ENCODE measurements around the gene SPPL2B.

Gene SPPL2B

GRCh38 chr19:2355168-2356035 is 26.9 kb downstream of the SPPL2B start:
- no peak for DNase-seq (ENCODE audit: low read depth in 2 of 2)

DNA sequence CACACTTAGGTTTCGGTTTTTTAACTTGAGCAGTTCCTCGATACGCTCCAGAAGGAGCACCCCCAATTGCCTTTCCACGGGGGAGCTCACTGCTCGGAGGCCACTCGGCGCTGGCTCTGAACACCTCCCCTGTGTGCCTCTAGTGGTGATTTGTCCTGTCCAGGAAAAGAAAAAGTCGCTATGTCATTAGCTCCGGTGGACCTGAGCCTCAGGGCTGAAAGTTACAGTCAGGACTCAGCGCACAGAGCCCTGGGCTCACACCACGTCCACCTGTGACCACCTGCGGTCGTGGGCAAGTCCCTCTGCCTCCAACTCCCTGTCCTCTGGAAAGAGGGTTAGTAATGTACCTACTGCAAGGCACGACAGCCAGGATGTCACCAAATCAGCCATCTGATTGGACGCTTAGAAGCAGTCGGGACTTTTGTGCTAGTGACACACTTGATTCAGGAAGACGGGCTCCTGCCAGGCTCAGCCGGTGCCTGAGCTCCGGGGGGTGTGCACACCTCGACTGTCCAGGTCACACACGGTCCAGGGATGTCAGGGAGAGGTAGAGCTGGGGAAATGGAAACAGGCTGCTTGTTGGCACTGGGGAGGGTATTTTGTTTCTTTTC is 27.7 kb downstream of the SPPL2B start:
- no peak for DNase-seq (ENCODE audit: low read depth in 2 of 2)

DNA sequence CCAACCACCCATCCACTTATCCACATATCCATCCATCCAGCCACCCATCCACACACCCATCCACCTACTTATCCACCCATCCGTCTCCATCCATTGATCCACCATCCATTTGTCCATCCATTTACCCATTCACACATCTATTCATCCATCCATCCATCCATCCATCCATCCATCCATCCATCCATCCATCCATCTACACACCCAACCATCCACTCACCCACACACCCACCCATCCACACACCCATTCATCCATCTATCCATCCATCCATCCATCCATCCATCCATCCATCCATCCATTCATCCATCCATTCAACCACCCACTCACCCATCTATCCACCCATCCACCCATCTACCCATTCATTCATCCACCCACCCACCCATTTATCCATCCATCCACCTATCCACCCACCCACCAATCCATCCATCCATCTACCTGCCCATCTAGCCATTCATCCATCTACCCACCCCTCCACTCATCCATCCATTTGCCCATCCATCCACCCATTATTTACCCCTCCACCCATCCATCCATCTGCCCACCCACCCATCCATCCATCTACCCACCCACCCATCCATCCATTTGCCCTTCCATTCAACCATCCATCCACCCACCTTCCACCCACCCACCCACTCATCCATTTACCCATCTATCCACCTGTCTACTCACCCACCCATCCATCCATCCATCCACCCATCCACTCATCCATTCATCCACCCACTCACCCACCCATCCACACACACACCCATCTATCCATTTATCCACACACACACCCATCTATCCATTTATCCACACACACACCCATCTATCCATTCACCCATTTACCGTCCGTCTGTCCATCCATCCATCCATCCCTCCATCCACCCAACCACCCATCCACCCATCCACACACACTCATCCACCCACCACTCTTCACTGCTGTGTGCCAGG is 29.1 kb downstream of the SPPL2B start:
- DNase-seq (ENCODE audit: low read depth in 2 of 2), result no peak

- DNase-seq (ENCODE audit: low read depth in 2 of 2), result no peak
Measured at GRCh38 chr19:2358548-2359173, 30.2 kb downstream of the SPPL2B start.

DNA sequence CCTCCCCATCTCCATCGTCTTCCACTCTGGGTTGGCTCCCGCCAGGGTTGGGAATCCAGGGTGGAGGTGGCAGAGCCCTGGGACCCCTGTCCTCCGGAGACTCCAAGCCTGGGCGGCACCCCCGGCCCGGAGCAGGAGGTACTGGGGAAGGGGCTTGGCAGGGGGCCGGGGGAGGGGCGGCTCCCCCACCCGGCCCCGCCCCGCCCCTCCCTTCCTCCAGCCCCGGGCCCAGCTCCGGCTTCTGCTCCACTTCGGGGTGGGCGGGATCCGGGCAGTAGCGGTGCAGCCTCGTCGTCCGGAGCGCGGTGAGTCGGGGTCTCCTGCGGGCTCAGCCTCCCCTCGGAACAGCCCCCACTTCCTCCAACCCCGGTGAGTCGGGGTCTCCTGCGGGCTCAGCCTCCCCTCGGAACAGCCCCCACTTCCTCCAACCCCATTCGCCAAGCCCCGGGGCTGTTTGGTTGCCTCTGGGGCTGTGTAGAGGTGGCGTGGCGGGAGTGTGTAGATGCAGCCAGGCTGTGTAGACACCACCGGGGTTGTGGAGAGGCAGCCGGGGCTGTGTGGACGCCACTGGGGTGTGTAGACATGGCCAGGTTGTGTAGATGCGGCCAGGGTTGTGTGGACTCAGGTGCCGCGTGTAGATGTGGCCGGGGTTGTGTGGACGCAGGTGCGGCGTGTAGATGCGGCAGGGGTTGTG is 31.7 kb downstream of the SPPL2B start, which contains the start of gene TMPRSS9:
TSS of gene TMPRSS9 (plus strand) at position 274 of the 694 bp plus-strand sequence. CDS start 29,521 bp downstream, outside the sequence.
- DNase-seq (ENCODE audit: low read depth in 2 of 2), result no peak

DNA sequence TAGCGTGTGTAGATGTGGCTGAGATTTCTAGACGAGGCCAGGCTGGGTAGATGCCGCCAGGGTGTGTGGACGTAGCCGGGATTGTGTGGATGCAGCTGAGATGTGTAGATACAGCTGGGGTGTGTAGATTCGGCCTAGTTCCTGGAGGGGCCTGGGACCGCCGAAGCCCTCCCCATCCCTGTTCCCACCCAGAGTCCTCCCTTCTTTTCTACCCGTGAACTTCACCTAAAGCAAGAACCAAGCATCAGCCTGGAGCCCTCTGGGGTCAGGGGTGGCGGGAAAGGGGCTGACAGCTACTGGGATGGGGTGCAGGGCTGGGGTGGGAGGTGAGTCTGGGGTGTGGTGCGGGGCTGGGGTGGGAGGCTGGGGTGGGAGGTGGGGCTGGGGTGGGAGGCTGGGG is 32.3 kb downstream of the SPPL2B start:
- no peak for DNase-seq (ENCODE audit: low read depth in 2 of 2)

GRCh38 chr19:2361246-2362045 is 33.0 kb downstream of the SPPL2B start:
- DNase-seq (ENCODE audit: low read depth in 2 of 2), result no peak

GRCh38 chr19:2362046-2362969 is 33.8 kb downstream of the SPPL2B start:
- DNase-seq (ENCODE audit: low read depth in 2 of 2), result no peak

DNA sequence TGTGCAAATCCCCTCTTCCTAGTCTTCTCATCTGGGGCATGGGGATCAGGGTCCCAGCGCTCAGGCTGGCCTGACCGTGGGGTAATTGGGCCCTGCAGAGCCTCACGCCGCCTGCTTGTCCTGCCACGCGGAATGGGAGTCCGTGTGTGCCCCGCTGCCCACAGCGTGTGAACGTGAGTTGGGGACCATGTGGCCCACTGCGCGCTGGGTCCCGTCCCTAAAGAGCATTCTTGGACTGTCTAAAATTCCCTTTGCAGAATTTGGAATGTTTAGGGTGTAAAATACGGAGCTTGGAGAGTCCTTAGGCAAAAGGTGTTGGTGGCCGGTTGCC is 34.5 kb downstream of the SPPL2B start:
- no peak for DNase-seq (ENCODE audit: low read depth in 2 of 2)

GRCh38 chr19:2363419-2363818 is 34.9 kb downstream of the SPPL2B start:
- no peak for DNase-seq (ENCODE audit: low read depth in 2 of 2)

- DNase-seq (ENCODE audit: low read depth in 2 of 2), result no peak
Measured at GRCh38 chr19:2365201-2365970, 36.9 kb downstream of the SPPL2B start.

GRCh38 chr19:2371656-2372055 is 43.2 kb downstream of the SPPL2B start:
- DNase-seq (ENCODE audit: low read depth in 2 of 2), result no peak

DNA sequence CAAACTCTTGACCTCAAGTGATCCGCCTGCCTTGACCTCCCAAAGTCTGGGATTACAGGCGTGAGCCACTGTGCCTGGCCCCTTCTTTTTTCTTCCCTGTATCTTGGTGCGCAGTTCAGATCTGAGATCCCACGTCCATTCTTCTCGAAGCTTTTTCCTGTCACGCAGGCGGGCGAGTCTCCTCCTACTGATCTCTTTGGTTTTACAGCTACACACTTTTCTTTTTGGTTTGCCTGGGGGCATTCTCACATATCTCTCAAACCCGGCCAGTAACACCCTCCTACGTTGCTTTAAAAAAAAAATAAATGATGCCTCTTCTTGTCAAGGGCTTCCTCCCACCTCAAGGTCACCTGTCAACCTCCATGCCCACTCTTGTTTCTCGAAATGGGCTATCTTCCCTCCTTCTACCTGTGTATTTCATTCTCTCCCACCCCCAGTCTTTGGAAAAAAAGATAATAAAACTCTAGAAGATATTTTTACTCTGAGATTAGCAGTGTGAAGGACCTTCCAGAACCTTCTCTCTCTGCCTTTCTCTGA is 43.7 kb downstream of the SPPL2B start:
- no peak for DNase-seq (ENCODE audit: low read depth in 2 of 2)

DNA sequence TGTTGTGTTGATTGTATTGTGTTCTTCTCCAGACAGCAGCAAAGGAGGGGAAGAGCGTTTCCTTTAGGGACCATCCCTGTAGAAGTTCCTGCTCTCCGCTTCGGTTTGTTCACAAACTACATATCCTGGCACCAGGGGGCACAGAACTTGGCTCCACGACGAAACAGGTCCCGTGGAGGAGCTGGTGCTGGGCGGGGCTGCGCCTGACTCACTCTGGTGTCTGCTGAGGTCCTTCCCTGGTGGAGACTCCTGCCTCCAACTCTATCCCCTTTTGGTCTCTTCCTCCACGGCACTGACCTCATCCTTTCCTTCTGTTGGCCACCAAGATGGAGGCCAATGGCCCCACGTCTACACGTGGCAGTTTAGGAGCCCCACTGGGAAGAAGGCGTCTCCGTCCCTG is 46.3 kb downstream of the SPPL2B start:
- DNase-seq (ENCODE audit: low read depth in 2 of 2), result no peak

DNA sequence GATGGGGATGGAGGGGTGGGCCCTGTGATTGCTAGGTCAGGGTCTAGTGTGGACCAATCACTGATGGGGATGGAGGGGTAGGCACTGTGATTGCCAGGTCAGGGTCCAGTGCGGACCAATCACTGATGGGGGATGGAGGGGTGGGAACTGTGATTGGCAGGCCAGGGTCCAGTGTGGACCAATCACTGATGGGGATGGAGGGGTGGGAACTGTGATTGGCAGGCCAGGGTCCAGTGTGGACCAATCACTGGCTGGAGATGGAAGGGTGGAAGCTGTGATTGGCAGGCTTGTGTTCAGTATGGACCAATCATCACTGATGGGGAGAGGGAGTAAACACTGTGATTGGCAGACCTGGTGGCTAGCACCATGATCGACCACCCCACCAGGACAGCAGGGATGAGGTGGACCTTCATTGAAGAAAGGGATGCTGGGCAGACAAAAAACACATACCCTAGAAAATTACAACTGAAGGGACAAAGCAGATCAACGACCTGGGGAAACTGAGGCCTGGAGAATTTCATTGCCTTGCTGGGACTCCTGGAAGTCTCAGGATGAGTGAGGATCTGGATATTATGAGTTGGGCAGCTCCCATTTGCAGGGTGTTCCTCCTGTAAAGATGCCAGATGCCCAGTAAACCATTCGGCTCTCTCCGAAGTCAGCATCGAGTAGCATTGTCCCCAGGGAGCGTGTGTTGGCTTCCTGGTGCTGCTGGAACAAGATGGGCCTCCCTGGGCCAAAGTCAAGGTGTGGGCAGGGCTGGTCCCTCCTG is 47.1 kb downstream of the SPPL2B start:
- DNase-seq (ENCODE audit: low read depth in 2 of 2), result no peak

GRCh38 chr19:2376784-2377519 is 48.5 kb downstream of the SPPL2B start:
- no peak for DNase-seq (ENCODE audit: low read depth in 2 of 2)

- DNase-seq (ENCODE audit: low read depth in 2 of 2), result no peak
Measured at GRCh38 chr19:2380567-2380966, 52.1 kb downstream of the SPPL2B start.
